HCT116 (cell line): ENCODE data around the gene AP4M1. TPM values are rescaled to one million over a fixed set of nuclear protein-coding genes. Genes with fewer than 3 reads are reported as not detected.

Source experiments
- ATAC-seq: fragments of 200-7000 bp; cut with Tn5 transposase; 2 replicates; pipeline ENCODE4 v1.9.1; 2020; ENCODE audit warnings: mild to moderate bottlenecking, moderate library complexity
- BruUV-seq: library from RNA; stranded (reverse); fragments of 400-500 nt; replicated peaks from 2 replicates; lab custom pipeline; 2021; lab: Mats Ljungman, UMichigan
- CTCF ChIA-PET: fragments of 300-600 bp; sonication (Branson Sonifier 250); formaldehyde crosslinking; loops from one replicate; lab custom pipeline; 2021; ENCODE audit warnings: antibody characterized with exemption; lab: Charles Lee
- POLR2A ChIA-PET: fragments of 300-600, 350-600 bp; sonication (Branson Sonifier 250); formaldehyde crosslinking; loops from one replicate; lab custom pipeline; 2021; ENCODE audit warnings: antibody characterized with exemption; lab: Charles Lee
- RAD21 ChIA-PET, 2 experiments: fragments of 300-600 bp; sonication (Branson Sonifier 250); formaldehyde crosslinking; loops; one replicate each; lab custom pipeline; 2023; ENCODE audit warnings: low total read pairs in 2 of 2; ENCODE audit not compliant: uncharacterized antibody in 2 of 2, unreplicated experiment in 2 of 2, low non-redundant PET in 1 of 2; lab: Charles Lee
- DNase-seq: peaks from one replicate; pipeline ENCODE4 v3.0.0-alpha.2; 2010; ENCODE audit warnings: low read depth, low spot score
- H2AFZ ChIP-seq: fragments of 200-600 bp; shearing (Covaris generic), sonication (generic); 2 replicates; pipeline ENCODE4 v1.6.1; 2017; ENCODE audit warnings: low read depth, mixed run types, mixed read lengths, antibody characterized with exemption, low read length; ENCODE audit not compliant: poor library complexity, severe bottlenecking
- H3K27ac ChIP-seq: 2 replicates; pipeline ENCODE4 v1.5.1; 2012; ENCODE audit warnings: low read depth, low read length
- H3K27me3 ChIP-seq: fragments of 200-600 bp; sonication (generic); 2 replicates; pipeline ENCODE4 v1.6.1; 2016; ENCODE audit warnings: mixed run types, low read length, mixed read lengths; ENCODE audit not compliant: insufficient read depth
- H3K36me3 ChIP-seq, 2 experiments: fragments of 200-500 bp in 1 of 2; fragments of 200-600 bp in 1 of 2; sonication (Bioruptor generic) in 1 of 2; sonication (generic) in 1 of 2; 2 replicates each; pipeline versions ENCODE4 v1.5.1 to v1.6.1; 2014 to 2016; ENCODE audit warnings: low read length in 2 of 2, inconsistent platforms in 1 of 2, mixed read lengths in 1 of 2, mixed run types in 1 of 2; ENCODE audit not compliant: insufficient read depth in 2 of 2, control insufficient read depth in 1 of 2
- H3K4me1 ChIP-seq, 2 experiments: fragments of 200-600 bp in 1 of 2; sonication (generic) in 1 of 2; 2 replicates each; pipeline versions ENCODE4 v1.5.1 to v1.6.1; 2012 to 2017; ENCODE audit warnings: low read length in 2 of 2, inconsistent platforms in 1 of 2, mild to moderate bottlenecking in 1 of 2, mixed read lengths in 1 of 2, mixed run types in 1 of 2, moderate library complexity in 1 of 2; ENCODE audit not compliant: insufficient read depth in 2 of 2, control insufficient read depth in 1 of 2
- H3K4me2 ChIP-seq: fragments of 200-600 bp; sonication (generic); 2 replicates; pipeline ENCODE4 v1.6.1; 2017; ENCODE audit warnings: mixed run types, low read length, mixed read lengths
- H3K4me3 ChIP-seq, 2 experiments: fragments of 200-600 bp in 1 of 2; sonication (generic) in 1 of 2; replicated peaks in 1 of 2; 2 replicates each; pipeline ENCODE4 v1.5.1; 2011 to 2016; ENCODE audit warnings: low read length in 2 of 2, control low read depth in 1 of 2, low read depth in 1 of 2, mild to moderate bottlenecking in 1 of 2, mixed read lengths in 1 of 2, mixed run types in 1 of 2
- H3K79me2 ChIP-seq: fragments of 200-600 bp; sonication (generic); 2 replicates; pipeline ENCODE4 v1.6.1; 2017; ENCODE audit warnings: mild to moderate bottlenecking, mixed run types, low read length, moderate library complexity, mixed read lengths; ENCODE audit not compliant: insufficient read depth
- H3K9ac ChIP-seq: fragments of 200-600 bp; sonication (generic); 2 replicates; pipeline ENCODE4 v1.6.1; 2016; ENCODE audit warnings: low read length, mixed read lengths
- H3K9me2 ChIP-seq: fragments of 200-600 bp; sonication (generic), shearing (Covaris generic); 2 replicates; pipeline ENCODE4 v1.6.1; 2017; ENCODE audit warnings: mixed run types, mild to moderate bottlenecking, moderate library complexity; ENCODE audit not compliant: insufficient read depth
- H3K9me3 ChIP-seq, 2 experiments: fragments of 200-500 bp in 1 of 2; fragments of 200-600 bp in 1 of 2; sonication (Bioruptor generic) in 1 of 2; sonication (generic) in 1 of 2; 2 replicates each; pipeline ENCODE4 v1.6.1; 2014 to 2017; ENCODE audit warnings: low read length in 2 of 2, mixed read lengths in 2 of 2, inconsistent platforms in 1 of 2, low read depth in 1 of 2, mild to moderate bottlenecking in 1 of 2, mixed run types in 1 of 2, moderate library complexity in 1 of 2; ENCODE audit not compliant: control insufficient read depth in 1 of 2, insufficient read depth in 1 of 2
- H4K20me1 ChIP-seq: fragments of 200-600 bp; sonication (generic), shearing (Covaris generic); 2 replicates; pipeline ENCODE4 v1.6.1; 2017; ENCODE audit warnings: mixed run types, mild to moderate bottlenecking, moderate library complexity; ENCODE audit not compliant: insufficient read depth
- ATF3 ChIP-seq: IDR thresholded peaks from 2 replicates; pipeline ENCODE4 v1.6.1; 2012
- CBX3 ChIP-seq: IDR thresholded peaks from 2 replicates; pipeline ENCODE4 v1.6.1; 2012; ENCODE audit warnings: low read depth
- CEBPB ChIP-seq: IDR thresholded peaks from 2 replicates; pipeline ENCODE4 v1.6.1; 2012; ENCODE audit warnings: low read depth
- CTCF ChIP-seq, 3 experiments: fragments of 200-600 bp in 1 of 3; sonication (generic) in 1 of 3; IDR thresholded peaks in 2 of 3; conservative IDR thresholded peaks in 1 of 3; 2 replicates each; pipeline ENCODE4 v1.5.1; 2012 to 2017; ENCODE audit warnings: low read depth in 2 of 3, low read length in 2 of 3, antibody characterized with exemption in 1 of 3, borderline replicate concordance in 1 of 3, control low read depth in 1 of 3, mild to moderate bottlenecking in 1 of 3, mixed read lengths in 1 of 3, mixed run types in 1 of 3, moderate library complexity in 1 of 3; ENCODE audit not compliant: insufficient read depth in 1 of 3
- ELF1 ChIP-seq: IDR thresholded peaks from 2 replicates; pipeline ENCODE4 v1.6.1; 2012; ENCODE audit warnings: low read depth, borderline replicate concordance
- EZH2 ChIP-seq: fragments of 200-600 bp; sonication (generic); IDR thresholded peaks from 2 replicates; pipeline ENCODE4 v1.6.1; 2017; ENCODE audit warnings: antibody characterized with exemption, mixed run types
- EZH2phosphoT487 ChIP-seq: fragments of 200-600 bp; IDR thresholded peaks from 2 replicates; pipeline ENCODE4 v1.6.1; 2018; ENCODE audit warnings: antibody characterized with exemption, borderline replicate concordance
- FOSL1 ChIP-seq: IDR thresholded peaks from 2 replicates; pipeline ENCODE4 v1.6.1; 2012; ENCODE audit warnings: low read depth
- JUND ChIP-seq: IDR thresholded peaks from 2 replicates; pipeline ENCODE4 v1.6.1; 2012
- POLR2A ChIP-seq: IDR thresholded peaks from 2 replicates; pipeline ENCODE4 v1.7.0; 2011; ENCODE audit warnings: borderline replicate concordance; ENCODE audit not compliant: insufficient read depth, insufficient read length; ENCODE audit errors: extremely low read depth
- POLR2AphosphoS5 ChIP-seq: IDR thresholded peaks from 2 replicates; pipeline ENCODE4 v1.6.1; 2011; ENCODE audit warnings: mild to moderate bottlenecking, low read depth, low read length, moderate library complexity
- RAD21 ChIP-seq: IDR thresholded peaks from 2 replicates; pipeline ENCODE4 v1.6.1; 2012; ENCODE audit warnings: low read depth, mild to moderate bottlenecking
- SIN3A ChIP-seq: IDR thresholded peaks from 2 replicates; pipeline ENCODE4 v1.6.1; 2012; ENCODE audit warnings: low read depth
- SP1 ChIP-seq: IDR thresholded peaks from 2 replicates; pipeline ENCODE4 v1.6.1; 2012; ENCODE audit warnings: low read depth
- SRF ChIP-seq: IDR thresholded peaks from 2 replicates; pipeline ENCODE4 v1.6.1; 2012; ENCODE audit warnings: low read depth
- TCF7L2 ChIP-seq: IDR thresholded peaks from 2 replicates; pipeline ENCODE4 v1.7.0; 2011; ENCODE audit warnings: borderline replicate concordance, inconsistent platforms; ENCODE audit not compliant: insufficient read depth, insufficient read length; ENCODE audit errors: extremely low read depth
- YY1 ChIP-seq: IDR thresholded peaks from 2 replicates; pipeline ENCODE4 v1.6.1; 2011; ENCODE audit warnings: low read length, low read depth, moderate library complexity, mild to moderate bottlenecking; ENCODE audit not compliant: insufficient replicate concordance; ENCODE audit errors: extremely low read depth
- ZBTB33 ChIP-seq: IDR thresholded peaks from 2 replicates; pipeline ENCODE4 v1.6.1; 2011; ENCODE audit warnings: mild to moderate bottlenecking, low read length, moderate library complexity; ENCODE audit not compliant: insufficient replicate concordance; ENCODE audit errors: extremely low read depth
- ZFX ChIP-seq: fragments of 450-650 bp; IDR thresholded peaks from 2 replicates; pipeline ENCODE4 v1.6.1; 2017
- ZNF274 ChIP-seq: fragments of 200-500 bp; sonication (Bioruptor generic); IDR thresholded peaks from 2 replicates; pipeline ENCODE4 v1.6.1; 2014; ENCODE audit warnings: mild to moderate bottlenecking, low read depth, low read length, inconsistent platforms
- intact Hi-C: fragments of 100-400 bp; cut with micrococcal nuclease; formaldehyde crosslinking; loops from 2 replicates; pipeline ENCODE4 v1.10.0; 2022
- total RNA-seq: library from RNA; stranded (reverse); gene quantifications from one replicate; pipeline ENCODE4 v1.2.1, GENCODE V29; 2021; ENCODE audit not compliant: unreplicated experiment

AP4M1 gene
- total RNA-seq, 1 experiment from 2014 or later = 20.0 TPM

GRCh38 chr7:100100420-100101015 is 925 bp upstream of the AP4M1 start:
- intact Hi-C loops = loop anchor here (1.0 to 2.0 kb wide), 2 partner anchors 11 to 52 kb away; partner anchors contain the start of gene ZSCAN21
- Histone ChIP-seq H3K9me3 (no peaks in the 10 kb centered on the region), H3K4me1 (peaks cover 6 to 24% of the 10 kb centered on the region in 2 experiments; a peak in 3 of 4 replicates), H2AFZ (no peak overlapping the region), H3K36me3 (peaks cover 39 to 44% of the 10 kb centered on the region in 2 experiments), H4K20me1 (peaks cover 10% of the 10 kb centered on the region; the same call in 1 of the 2 replicates), H3K4me2 (peak overlapping the region; percentile 98), H3K9me2 (no peaks in the 10 kb centered on the region), H3K9ac (peak overlapping the region; percentile 100), H3K27ac (peak overlapping the region; percentile 88), H3K27me3 (no peaks in the 10 kb centered on the region), H3K79me2 (peaks cover 61% of the 10 kb centered on the region), H3K4me3 (peak overlapping the region; percentile 90 to 94)
- ATAC-seq (peak; percentile 76), DNase-seq (peak; percentile 92)
- TF ChIP-seq RAD21 (no peak), POLR2A (no peak), ATF3 (no peak), SIN3A (no peak), ZFX (peak; percentile 59; the same call in 1 of the 2 replicates), CEBPB (no peak), POLR2AphosphoS5 (peak; percentile 30; the same call in 1 of the 2 replicates), YY1 (peak; percentile 64), CTCF (IDR thresholded peaks at IDR 0.05 in 2 of 3, conservative IDR thresholded peaks at IDR 0.05 in 1 of 3; ENCODE audit: borderline replicate concordance in 1 of 3, insufficient read depth in 1 of 3, low read depth in 2 of 3, low read length in 2 of 3) (no peak), EZH2phosphoT487 (no peak), SRF (no peak), SP1 (no peak), CBX3 (no peak), ELF1 (no peak), ZBTB33 (peak; percentile 47), EZH2 (no peak), JUND (no peak), TCF7L2 (peak; percentile 63), ZNF274 (no peak), FOSL1 (no peak)
- RAD21 ChIA-PET = interaction anchor here in 1 of 2 experiments (0.7 kb wide), 2 partner anchors 48 to 693 kb away, joined by 3 to 6 read pairs; partner anchors contain the start of gene LAMTOR4
- BruUV-seq = no TSS peak
- POLR2A ChIA-PET = interaction anchor here (0.9 to 2.9 kb wide), 8 partner anchors 10 to 328 kb away, joined by 3 to 18 read pairs (median 4); partner anchors contain the start of genes COPS6, MBLAC1 and ZCWPW1
- CTCF ChIA-PET = interaction anchor here (1.8 to 2.8 kb wide), 2 partner anchors 11 to 30 kb away, joined by 4 to 11 read pairs; partner anchors contain the start of gene COPS6
